Tibial artery (tissue), 4 donors: ENCODE measurements around the gene SCRT2.
"Not testable (repeated sequence)": the region's sequence is repeated elsewhere in the genome, so short reads cannot be mapped to it uniquely, and the experiment has no call there.

Experiments used
- DNase-seq, 2 donors: peaks; one replicate each; pipeline ENCODE4 v3.0.0-alpha.2; 2019
- H3K27ac ChIP-seq, 2 donors: fragments of 200-600 bp; sonication (generic) in 1 of 2; 1 replicate in 1 of 2; 2 replicates in 1 of 2; pipeline ENCODE4 v1.5.1; 2018 to 2019; ENCODE audit warnings: mild to moderate bottlenecking in 1 of 2
- H3K27me3 ChIP-seq, 2 donors: fragments of 200-600 bp; sonication (generic) in 1 of 2; one replicate each; pipeline versions ENCODE4 v1.5.1 to v1.6.0; 2016 to 2019
- H3K36me3 ChIP-seq, 3 donors: fragments of 200-600 bp; sonication (generic) in 2 of 3; one replicate each; pipeline ENCODE4 v1.5.1; 2016 to 2019; ENCODE audit warnings: mild to moderate bottlenecking in 2 of 3
- H3K4me1 ChIP-seq, 4 donors: fragments of 200-600 bp; sonication (generic) in 2 of 4; 1 replicate in 3 of 4; 2 replicates in 1 of 4; pipeline ENCODE4 v1.5.1; 2016 to 2019
- H3K4me3 ChIP-seq, 2 donors: fragments of 200-600 bp; sonication (generic) in 1 of 2; 1 replicate in 1 of 2; 2 replicates in 1 of 2; pipeline ENCODE4 v1.5.1; 2018 to 2019; ENCODE audit warnings: mild to moderate bottlenecking in 2 of 2
- H3K9me3 ChIP-seq, 3 donors: fragments of 200-600 bp; sonication (generic) in 1 of 3; one replicate each; pipeline ENCODE4 v1.5.1; 2016 to 2019
- intact Hi-C: fragments of 100-400 bp; cut with DNase I; formaldehyde crosslinking; loops from one replicate; pipeline ENCODE4 v1.15.0; 2023; ENCODE audit warnings: low total_unique reads
- TF ChIP-seq, protein P1 (sequence below), 2 experiments: fragments of 200-600 bp in 1 of 2; fragments of 450-650 bp in 1 of 2; IDR thresholded peaks; one replicate each; pipeline ENCODE4 v1.5.1; 2017 to 2019; ENCODE audit warnings: antibody characterized with exemption in 2 of 2, mild to moderate bottlenecking in 1 of 2, moderate library complexity in 1 of 2

The SCRT2 gene

DNA sequence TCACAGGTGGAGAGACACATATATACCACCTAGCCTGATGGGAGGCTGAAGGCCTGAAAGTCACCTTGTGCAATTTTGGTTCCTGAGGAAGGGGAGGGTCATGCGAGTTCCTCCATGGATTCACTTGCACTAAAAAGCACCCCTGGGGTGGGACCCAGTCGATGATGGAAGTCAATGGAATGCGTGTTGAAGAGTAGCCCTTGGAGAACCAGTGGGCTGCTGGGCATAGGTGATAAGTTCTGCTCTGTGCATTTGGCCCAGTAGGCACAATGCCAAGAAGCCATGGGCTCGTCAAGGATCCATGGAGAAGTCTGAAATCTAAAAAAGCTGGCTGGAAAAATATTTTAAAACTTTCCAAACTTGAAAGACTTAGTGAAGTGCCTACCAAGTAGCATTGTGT is 18.9 kb upstream of the SCRT2 start:
- peak in 1 of 2 donors; percentile 31 for DNase-seq
- no peak overlapping the region for H3K4me3 ChIP-seq
- intact Hi-C loops, result no loop called here
- H3K36me3 ChIP-seq, result no peaks in the 10 kb centered on the region
- H3K9me3 ChIP-seq, result no peaks in the 10 kb centered on the region
- TF ChIP-seq, protein P1, sequence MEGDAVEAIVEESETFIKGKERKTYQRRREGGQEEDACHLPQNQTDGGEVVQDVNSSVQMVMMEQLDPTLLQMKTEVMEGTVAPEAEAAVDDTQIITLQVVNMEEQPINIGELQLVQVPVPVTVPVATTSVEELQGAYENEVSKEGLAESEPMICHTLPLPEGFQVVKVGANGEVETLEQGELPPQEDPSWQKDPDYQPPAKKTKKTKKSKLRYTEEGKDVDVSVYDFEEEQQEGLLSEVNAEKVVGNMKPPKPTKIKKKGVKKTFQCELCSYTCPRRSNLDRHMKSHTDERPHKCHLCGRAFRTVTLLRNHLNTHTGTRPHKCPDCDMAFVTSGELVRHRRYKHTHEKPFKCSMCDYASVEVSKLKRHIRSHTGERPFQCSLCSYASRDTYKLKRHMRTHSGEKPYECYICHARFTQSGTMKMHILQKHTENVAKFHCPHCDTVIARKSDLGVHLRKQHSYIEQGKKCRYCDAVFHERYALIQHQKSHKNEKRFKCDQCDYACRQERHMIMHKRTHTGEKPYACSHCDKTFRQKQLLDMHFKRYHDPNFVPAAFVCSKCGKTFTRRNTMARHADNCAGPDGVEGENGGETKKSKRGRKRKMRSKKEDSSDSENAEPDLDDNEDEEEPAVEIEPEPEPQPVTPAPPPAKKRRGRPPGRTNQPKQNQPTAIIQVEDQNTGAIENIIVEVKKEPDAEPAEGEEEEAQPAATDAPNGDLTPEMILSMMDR (IDR thresholded peaks at IDR 0.05), result no peak
- peaks cover 0 to 37% of the 10 kb centered on the region in 2 donors for H3K27me3 ChIP-seq
- peaks cover 0 to under 1% (median 0%) of the 10 kb centered on the region in 4 donors for H3K4me1 ChIP-seq
- H3K27ac ChIP-seq, result no peak overlapping the region

DNA sequence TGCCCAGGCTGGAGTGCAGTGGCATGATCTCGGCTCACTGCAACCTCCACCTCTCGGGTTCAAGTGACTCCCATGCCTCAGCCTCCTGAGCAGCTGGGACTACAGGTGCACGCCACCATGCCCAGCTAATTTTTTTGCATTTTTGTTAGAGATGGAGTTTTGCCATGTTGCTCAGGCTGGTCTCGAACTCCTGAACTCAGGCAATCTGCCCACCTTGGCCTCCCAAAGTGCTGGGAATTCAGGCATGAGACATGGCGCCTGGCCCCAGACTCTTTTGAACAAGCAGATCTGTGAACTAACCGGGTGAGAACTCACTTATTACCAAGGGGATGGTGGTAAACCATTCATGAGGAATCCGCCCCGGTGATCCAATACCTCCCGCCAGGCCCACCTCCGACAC is 18.2 kb upstream of the SCRT2 start:
- H3K9me3 ChIP-seq, H3K36me3 ChIP-seq, H3K4me1 ChIP-seq, H3K27ac ChIP-seq, H3K4me3 ChIP-seq, intact Hi-C loops: not testable (repeated sequence)
- DNase-seq, result peak in 1 of 2 donors; percentile 20
- peaks cover 0 to 40% of the 10 kb centered on the region in 2 donors for H3K27me3 ChIP-seq

DNA sequence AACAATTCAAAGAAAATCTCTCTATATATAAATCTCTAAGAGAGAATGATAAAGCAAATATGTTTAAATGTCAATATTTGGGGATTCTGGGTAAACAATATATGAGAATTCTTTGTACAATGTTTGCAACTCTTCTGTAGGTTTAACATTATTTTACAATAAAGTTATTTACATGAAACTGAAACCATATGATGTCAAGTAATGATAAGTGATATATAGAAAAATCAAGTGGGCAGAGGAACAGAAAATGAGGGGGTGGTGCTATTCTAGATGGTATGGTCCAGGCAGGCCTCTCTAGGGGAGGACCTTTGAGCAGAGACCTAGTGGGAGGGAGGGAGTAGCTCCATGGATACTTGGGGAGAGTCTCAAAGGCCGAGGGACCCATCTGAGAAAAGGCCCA is 16.4 kb upstream of the SCRT2 start:
- TF ChIP-seq, protein P1 (IDR thresholded peaks at IDR 0.05), result no peak
- Histone ChIP-seq H3K9me3 (no peaks in the 10 kb centered on the region), H3K36me3 (no peaks in the 10 kb centered on the region), H3K4me3 (no peak overlapping the region), H3K4me1 (no peaks in the 10 kb centered on the region), H3K27ac (no peak overlapping the region), H3K27me3 (peaks cover 0 to 39% of the 10 kb centered on the region in 2 donors)
- intact Hi-C loops, result no loop called here
- peak in 1 of 2 donors; percentile 21 for DNase-seq

DNA sequence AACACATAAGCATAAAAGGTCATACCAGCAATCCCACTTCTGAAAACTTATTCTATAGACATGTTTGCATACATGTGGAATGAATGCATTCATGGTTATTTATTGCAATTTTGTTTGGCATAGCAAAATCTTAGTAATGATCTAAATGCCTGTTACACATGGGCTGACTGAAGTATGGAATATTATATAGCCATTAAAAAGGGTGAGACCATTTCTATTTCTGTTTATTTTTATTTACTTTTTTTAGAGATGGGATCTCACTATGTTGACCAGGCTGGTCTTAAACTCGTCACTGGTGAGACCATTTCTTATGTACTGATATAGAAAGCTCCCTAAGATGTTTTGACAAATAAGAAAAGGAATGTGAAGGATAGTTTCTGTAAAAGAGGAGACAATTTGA is 14.3 kb upstream of the SCRT2 start:
- H3K9me3 ChIP-seq, result no peaks in the 10 kb centered on the region
- intact Hi-C loops, result no loop called here
- TF ChIP-seq, protein P1 (IDR thresholded peaks at IDR 0.05), result no peak

DNA sequence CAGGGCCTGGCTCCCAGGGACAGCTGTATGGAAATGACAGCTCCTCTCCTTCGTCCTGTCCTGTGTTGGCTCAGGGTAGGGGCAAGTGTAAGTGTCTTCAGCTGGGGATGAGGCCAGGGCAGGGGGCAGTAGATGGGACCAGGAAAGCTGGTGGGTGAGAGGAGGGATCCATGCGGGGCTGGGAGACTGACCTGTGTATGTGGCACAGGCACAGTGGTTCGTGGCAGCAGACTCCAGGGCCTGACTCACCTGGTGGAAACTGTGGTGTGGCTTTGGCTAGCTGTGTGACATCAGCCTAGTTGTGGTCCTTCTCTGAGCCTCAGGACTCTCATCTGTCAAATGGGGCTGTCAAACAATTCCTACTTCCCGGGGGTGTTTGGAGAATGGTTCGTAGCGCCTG is 13.7 kb upstream of the SCRT2 start:
- intact Hi-C loops, result no loop called here
- H3K9me3 ChIP-seq, result no peaks in the 10 kb centered on the region
- peaks cover 0 to 50% of the 10 kb centered on the region in 2 donors for H3K27me3 ChIP-seq
- no peak overlapping the region for H3K4me3 ChIP-seq
- TF ChIP-seq, protein P1 (IDR thresholded peaks at IDR 0.05), result no peak
- H3K4me1 ChIP-seq, result no peaks in the 10 kb centered on the region
- no peaks in the 10 kb centered on the region for H3K36me3 ChIP-seq
- no peak overlapping the region for H3K27ac ChIP-seq
- no peak for DNase-seq

More for the DNA sequence above, 14.3 kb upstream of the SCRT2 start:
- DNase-seq, result no peak
- Histone ChIP-seq H3K36me3 (no peaks in the 10 kb centered on the region), H3K4me3 (no peak overlapping the region), H3K4me1 (no peaks in the 10 kb centered on the region), H3K27me3 (peaks cover 0 to 44% of the 10 kb centered on the region in 2 donors), H3K27ac (no peak overlapping the region)

DNA sequence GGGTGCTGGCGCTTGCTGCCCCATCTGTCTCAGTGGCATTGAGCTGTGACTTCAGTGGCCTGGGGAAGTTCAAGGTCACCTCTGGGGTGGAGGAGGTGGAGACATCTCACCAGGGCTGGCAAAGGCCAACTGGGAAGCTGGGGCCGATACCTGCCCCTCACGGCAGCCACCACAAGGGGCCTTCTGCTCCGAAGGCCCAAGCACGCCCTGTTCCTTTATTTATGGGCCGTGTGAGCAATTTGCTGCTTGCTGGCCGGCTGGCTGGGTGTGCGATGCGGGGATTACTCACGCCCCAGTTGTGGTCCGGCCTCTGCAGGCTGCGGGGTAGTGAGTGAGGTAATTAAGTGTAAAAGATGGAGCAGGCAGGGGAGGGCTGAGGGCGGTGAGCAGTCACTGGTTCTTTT is 13.2 kb upstream of the SCRT2 start:
- no peak for DNase-seq
- Histone ChIP-seq H3K4me3 (no peak overlapping the region), H3K4me1 (no peaks in the 10 kb centered on the region), H3K27ac (no peak overlapping the region), H3K27me3 (peaks cover 0 to 55% of the 10 kb centered on the region in 2 donors), H3K36me3 (no peaks in the 10 kb centered on the region), H3K9me3 (no peaks in the 10 kb centered on the region)
- TF ChIP-seq, protein P1 (IDR thresholded peaks at IDR 0.05), result no peak
- intact Hi-C loops, result no loop called here
